ENCODE measurements around the gene CAB39. TPM values are rescaled to one million over a fixed set of nuclear protein-coding genes. Genes with fewer than 3 reads are reported as not detected.

CAB39 gene
- total RNA-seq, 1 experiment from 2014 or later, result 86.1 TPM

- peak in 1 of 2 experiments; percentile 37 for DNase-seq
- ChIA-PET POLR2A (ENCODE audit: unreplicated experiment) (interaction anchor here (0.5 to 1.4 kb wide), 8 partner anchors 19 to 662 kb away, joined by 3 to 8 read pairs (median 6); no protein-coding TSS in a partner anchor), CTCF (interaction anchor here (0.6 to 1.3 kb wide), 4 partner anchors 12 to 85 kb away, joined by 3 to 6 read pairs (median 4); no protein-coding TSS in a partner anchor)
- no peak for TF ChIP-seq CTCF (conservative IDR thresholded peaks at IDR 0.05)
- no peak for TF ChIP-seq EZH2 (IDR thresholded peaks at IDR 0.05; ENCODE audit: low read depth)
- no peaks in the 10 kb centered on the region for H3K27me3 ChIP-seq (ENCODE audit: insufficient read depth, low read depth)
- peak overlapping the region; percentile 98 for H3K4me2 ChIP-seq
- peaks cover 41% of the 10 kb centered on the region for H4K20me1 ChIP-seq (ENCODE audit: insufficient read depth)
- peaks cover 23% of the 10 kb centered on the region for H3F3A ChIP-seq (ENCODE audit: insufficient read depth, low read depth)
- H2AFZ ChIP-seq, result peak overlapping the region; percentile 14; the same call in 1 of the 2 replicates
- H3K79me2 ChIP-seq (ENCODE audit: low read depth), result peaks cover 57% of the 10 kb centered on the region
- intact Hi-C loops (cut with micrococcal nuclease; ENCODE audit: unreplicated experiment), result loop anchor here (1.0 to 5.0 kb wide), 4 partner anchors 61 to 99 kb away; no protein-coding TSS in a partner anchor
- peak overlapping the region; percentile 84 for H3K27ac ChIP-seq
- H3K9me2 ChIP-seq (ENCODE audit: insufficient read depth), result no peaks in the 10 kb centered on the region
- TSS peak; percentile 33 for BruUV-seq (replicated peaks)
- H3K9me3 ChIP-seq (ENCODE audit: insufficient read depth, low read depth), result no peaks in the 10 kb centered on the region
- H3K4me1 ChIP-seq (replicated peaks; ENCODE audit: insufficient read depth), result peaks cover 49% of the 10 kb centered on the region
- H3K36me3 ChIP-seq (ENCODE audit: low read depth), result peaks cover 15% of the 10 kb centered on the region; the same call in 1 of the 2 replicates
- peak overlapping the region; percentile 87 for H3K4me3 ChIP-seq
Measured at GRCh38 chr2:230713331-230714135, 891 bp downstream of the CAB39 start.

DNA sequence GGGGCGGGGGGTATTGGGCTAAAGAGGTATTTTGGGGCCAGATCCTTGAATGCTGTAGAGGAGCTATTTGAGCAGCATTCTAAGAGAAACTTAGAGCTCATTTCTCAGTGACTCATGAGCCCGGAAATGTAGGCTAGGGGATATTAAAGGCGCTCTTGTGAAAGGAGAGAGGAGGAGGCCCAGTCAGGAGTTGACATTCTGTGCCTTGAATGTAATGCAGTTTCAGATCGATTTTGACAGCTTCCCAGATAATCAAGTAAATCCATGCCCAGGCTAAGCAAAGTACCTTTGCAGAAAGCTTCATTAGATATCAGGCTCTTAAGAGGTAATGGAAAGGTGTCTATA lies 1.5 kb downstream of the CAB39 start:
- Histone ChIP-seq H4K20me1 (ENCODE audit: insufficient read depth) (peaks cover 46% of the 10 kb centered on the region), H3K36me3 (ENCODE audit: low read depth) (peaks cover 15% of the 10 kb centered on the region; the same call in 1 of the 2 replicates), H3K9me2 (ENCODE audit: insufficient read depth) (no peaks in the 10 kb centered on the region), H3F3A (ENCODE audit: insufficient read depth, low read depth) (peaks cover 23% of the 10 kb centered on the region), H2AFZ (peak overlapping the region; percentile 14; the same call in 1 of the 2 replicates), H3K27me3 (ENCODE audit: insufficient read depth, low read depth) (no peaks in the 10 kb centered on the region), H3K4me3 (peak overlapping the region; percentile 87), H3K4me1 (replicated peaks; ENCODE audit: insufficient read depth) (peaks cover 52% of the 10 kb centered on the region), H3K27ac (peak overlapping the region; percentile 84), H3K79me2 (ENCODE audit: low read depth) (peaks cover 63% of the 10 kb centered on the region), H3K9me3 (ENCODE audit: insufficient read depth, low read depth) (no peaks in the 10 kb centered on the region), H3K4me2 (peak overlapping the region; percentile 98)
- no TSS peak for BruUV-seq (replicated peaks)
- ChIA-PET CTCF (interaction anchor here (0.6 to 1.3 kb wide), 5 partner anchors 13 to 84 kb away, joined by 3 to 6 read pairs (median 5); no protein-coding TSS in a partner anchor), POLR2A (ENCODE audit: unreplicated experiment) (interaction anchor here (0.5 to 1.4 kb wide), 8 partner anchors 20 to 97 kb away, joined by 3 to 8 read pairs (median 6); no protein-coding TSS in a partner anchor)
- DNase-seq, result peak in 1 of 2 experiments; percentile 76
- intact Hi-C loops (cut with micrococcal nuclease; ENCODE audit: unreplicated experiment), result loop anchor here (1.0 to 5.0 kb wide), 4 partner anchors 62 to 98 kb away; no protein-coding TSS in a partner anchor
- TF ChIP-seq CTCF (conservative IDR thresholded peaks at IDR 0.05), result no peak
- TF ChIP-seq EZH2 (IDR thresholded peaks at IDR 0.05; ENCODE audit: low read depth), result no peak

GRCh38 chr2:230715201-230715600 lies 2.6 kb downstream of the CAB39 start:
- no TSS peak for BruUV-seq (replicated peaks)
- H3K9me3 ChIP-seq (ENCODE audit: insufficient read depth, low read depth), result no peaks in the 10 kb centered on the region
- TF ChIP-seq CTCF (conservative IDR thresholded peaks at IDR 0.05) (no peak), EZH2 (IDR thresholded peaks at IDR 0.05; ENCODE audit: low read depth) (no peak)
- no peak overlapping the region for H2AFZ ChIP-seq
- no peaks in the 10 kb centered on the region for H3K9me2 ChIP-seq (ENCODE audit: insufficient read depth)
- H3K27me3 ChIP-seq (ENCODE audit: insufficient read depth, low read depth), result no peaks in the 10 kb centered on the region
- peaks cover 52% of the 10 kb centered on the region for H3K4me1 ChIP-seq (replicated peaks; ENCODE audit: insufficient read depth)
- intact Hi-C loops (cut with micrococcal nuclease; ENCODE audit: unreplicated experiment), result no loop called here
- H3K79me2 ChIP-seq (ENCODE audit: low read depth), result peaks cover 74% of the 10 kb centered on the region
- H3F3A ChIP-seq (ENCODE audit: insufficient read depth, low read depth), result peaks cover 23% of the 10 kb centered on the region
- H3K4me3 ChIP-seq, result peak overlapping the region; percentile 87
- CTCF ChIA-PET, result interaction anchor here (1.1 kb wide), 1 partner anchor 83 kb away, joined by 6 read pairs; no protein-coding TSS in a partner anchor
- no peak for DNase-seq
- peak overlapping the region; percentile 84 for H3K27ac ChIP-seq
- H3K36me3 ChIP-seq (ENCODE audit: low read depth), result peaks cover 15% of the 10 kb centered on the region; the same call in 1 of the 2 replicates
- peaks cover 56% of the 10 kb centered on the region for H4K20me1 ChIP-seq (ENCODE audit: insufficient read depth)
- POLR2A ChIA-PET (ENCODE audit: unreplicated experiment), result interaction anchor here (0.5 to 0.7 kb wide), 2 partner anchors 20 to 66 kb away, joined by 4 to 13 read pairs; no protein-coding TSS in a partner anchor
- H3K4me2 ChIP-seq, result peak overlapping the region; percentile 98

All from PC-9 (cell line).